ENCODE data around the gene NTRK2. TPM values are rescaled to one million over a fixed set of nuclear protein-coding genes. Genes with fewer than 3 reads are reported as not detected.

The NTRK2 gene
- total and polyA plus RNA-seq, 2 experiments from 2014 or later, result 0.03 TPM; not detected in 1

- H3K4me3 Mint-ChIP-seq, result no peak overlapping the region
- peaks cover 3% of the 10 kb centered on the region; the same call in 2 of the 3 replicates for H3K9me3 Mint-ChIP-seq
- no peak overlapping the region for H2AFZ ChIP-seq
- H3K36me3 ChIP-seq (ENCODE audit: insufficient read depth), result no peaks in the 10 kb centered on the region
- peak overlapping the region; percentile 9; the same call in 1 of the 2 replicates for H3K4me2 ChIP-seq
- DNase-seq (ENCODE audit: low spot score) (peak; percentile 5), ATAC-seq (no peak)
- H3F3A ChIP-seq (replicated peaks; ENCODE audit: low read depth), result no peaks in the 10 kb centered on the region
- H3K79me2 ChIP-seq (replicated peaks; ENCODE audit: insufficient read depth), result no peaks in the 10 kb centered on the region
- H3K4me3 ChIP-seq, result no peak overlapping the region
- no peaks in the 10 kb centered on the region for H4K20me1 ChIP-seq (replicated peaks; ENCODE audit: insufficient read depth)
- H3K4me1 Mint-ChIP-seq, result no peaks in the 10 kb centered on the region; the same call in 2 of the 3 replicates
- peaks cover 12% of the 10 kb centered on the region; the same call in 1 of the 2 replicates for H3K4me1 ChIP-seq (ENCODE audit: insufficient read depth)
- TF ChIP-seq ETS1 (IDR thresholded peaks at IDR 0.05) (no peak), POLR2AphosphoS5 (IDR thresholded peaks at IDR 0.05; ENCODE audit: low read depth) (no peak), REST (IDR thresholded peaks at IDR 0.05; ENCODE audit: unreplicated experiment) (no peak), ZNF331 (CRISPR knock-in tag; IDR thresholded peaks at IDR 0.05; ENCODE audit: low read depth) (no peak), CTCF (conservative IDR thresholded peaks at IDR 0.05; ENCODE audit: low read depth in 2 of 2) (no peak), STAT1 (IDR thresholded peaks at IDR 0.05; ENCODE audit: unreplicated experiment) (no peak), CREB1 (CRISPR knock-in tag; IDR thresholded peaks at IDR 0.05; ENCODE audit: low read depth) (no peak), ZNF114 (CRISPR knock-in tag; IDR thresholded peaks at IDR 0.05) (no peak), JUNB (IDR thresholded peaks at IDR 0.05; ENCODE audit: unreplicated experiment) (no peak), EZH2phosphoT487 (IDR thresholded peaks at IDR 0.05; ENCODE audit: unreplicated experiment) (no peak), EZH2 (IDR thresholded peaks at IDR 0.05; ENCODE audit: low read depth, unreplicated experiment) (no peak), ZNF462 (CRISPR knock-in tag; IDR thresholded peaks at IDR 0.05) (no peak)
- H3K9me2 ChIP-seq (ENCODE audit: insufficient read depth), result peaks cover 17% of the 10 kb centered on the region; the same call in 1 of the 2 replicates
- H3K27ac Mint-ChIP-seq, result no peak overlapping the region
- H3K27ac ChIP-seq (ENCODE audit: low read depth), result no peak overlapping the region
- no peaks in the 10 kb centered on the region; the same call in 1 of the 3 replicates for H3K36me3 Mint-ChIP-seq (ENCODE audit: low read depth)
- no peaks in the 10 kb centered on the region for H3K27me3 Mint-ChIP-seq (ENCODE audit: insufficient read depth, low read depth, poor library complexity)
- no peaks in the 10 kb centered on the region for H3K27me3 ChIP-seq (ENCODE audit: insufficient read depth)
These were observed 26.9 kb upstream of the NTRK2 start for GRCh38 chr9:84642553-84643141.

All from GM23338 (cell line).